ENCODE data around the gene RERE.

The RERE gene

GRCh38 chr1:8524627-8525157, 292.7 kb downstream of the RERE start:
- Mint-ChIP-seq H3K4me1 (ENCODE audit: low read depth in 2 of 2) (peaks cover 17 to 26% of the 10 kb centered on the region in 2 donors), H3K4me3 (no peak overlapping the region), H3K9me3 (no peaks in the 10 kb centered on the region), H3K27me3 (no peaks in the 10 kb centered on the region), H3K27ac (no peak overlapping the region), H3K36me3 (ENCODE audit: insufficient read depth) (peaks cover 2% of the 10 kb centered on the region)
- ATAC-seq (replicated peaks) (no peak), DNase-seq (no peak)

DNA sequence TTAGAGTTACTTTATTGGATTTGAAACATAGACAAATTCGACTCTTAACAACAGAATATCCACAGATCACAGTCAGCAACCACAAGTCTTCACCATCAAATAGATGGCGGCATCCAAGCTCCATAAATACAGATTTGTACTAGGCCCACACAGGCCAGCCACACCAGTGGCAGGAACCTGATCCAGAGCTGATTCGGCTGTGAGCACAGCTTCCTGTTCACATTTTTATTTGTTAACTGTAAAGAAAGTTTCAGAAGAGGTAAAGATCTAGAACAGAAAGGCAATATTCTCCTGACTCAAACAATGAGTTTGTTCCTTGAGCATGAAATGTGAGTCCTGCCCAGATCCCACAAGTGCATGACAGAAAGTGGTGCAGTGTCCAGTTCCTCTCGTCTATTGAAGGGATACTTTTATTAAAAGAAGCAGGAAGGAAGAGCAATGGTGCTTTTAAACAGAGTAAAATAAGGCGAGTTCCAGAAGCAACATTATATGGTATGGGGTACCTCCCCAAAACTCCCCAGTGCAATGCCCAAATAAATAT, 293.7 kb downstream of the RERE start:
- H3K4me3 Mint-ChIP-seq, result no peak overlapping the region

DNA sequence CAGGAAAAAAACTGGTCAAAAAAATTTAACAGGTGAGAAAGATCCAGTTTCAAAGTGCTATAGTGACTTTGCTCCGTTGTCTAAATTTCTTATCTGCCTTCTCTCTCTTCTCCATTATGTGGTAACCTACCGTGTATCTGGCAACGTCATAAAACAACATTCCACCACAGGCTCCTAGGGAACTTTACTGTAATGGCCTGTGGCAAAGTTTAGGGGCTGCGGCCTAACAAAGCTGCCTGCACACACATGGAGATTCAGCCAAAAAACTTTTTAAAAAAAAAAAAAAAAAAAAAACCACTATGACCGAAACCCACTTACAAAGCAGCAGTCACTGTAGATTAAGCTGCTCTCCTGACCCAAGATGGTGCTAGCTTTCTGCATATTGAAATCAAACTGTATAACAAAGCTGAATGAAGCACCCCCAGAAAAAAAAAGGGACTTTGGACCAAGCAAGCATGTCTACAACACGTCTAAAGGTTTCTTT, 296.9 kb downstream of the RERE start:
- Mint-ChIP-seq H3K4me3 (peak overlapping the region in 1 of 2 donors; percentile 58), H3K4me1 (ENCODE audit: low read depth in 2 of 2) (peaks cover 23 to 46% of the 10 kb centered on the region in 2 donors), H3K36me3 (ENCODE audit: insufficient read depth) (peaks cover 2% of the 10 kb centered on the region), H3K27ac (peak overlapping the region in 1 of 2 donors; percentile 74), H3K9me3 (no peaks in the 10 kb centered on the region), H3K27me3 (no peaks in the 10 kb centered on the region)
- ATAC-seq (replicated peaks), result peak; percentile 13
- no peak for DNase-seq

More for the DNA sequence above, 293.7 kb downstream of the RERE start:
- DNase-seq, result no peak
- Mint-ChIP-seq H3K27me3 (no peaks in the 10 kb centered on the region), H3K36me3 (ENCODE audit: insufficient read depth) (peaks cover 2% of the 10 kb centered on the region), H3K27ac (peak overlapping the region; percentile 85 to 93), H3K4me1 (ENCODE audit: low read depth in 2 of 2) (peaks cover 17 to 26% of the 10 kb centered on the region in 2 donors), H3K9me3 (no peaks in the 10 kb centered on the region)
- no peak for ATAC-seq (replicated peaks)

DNA sequence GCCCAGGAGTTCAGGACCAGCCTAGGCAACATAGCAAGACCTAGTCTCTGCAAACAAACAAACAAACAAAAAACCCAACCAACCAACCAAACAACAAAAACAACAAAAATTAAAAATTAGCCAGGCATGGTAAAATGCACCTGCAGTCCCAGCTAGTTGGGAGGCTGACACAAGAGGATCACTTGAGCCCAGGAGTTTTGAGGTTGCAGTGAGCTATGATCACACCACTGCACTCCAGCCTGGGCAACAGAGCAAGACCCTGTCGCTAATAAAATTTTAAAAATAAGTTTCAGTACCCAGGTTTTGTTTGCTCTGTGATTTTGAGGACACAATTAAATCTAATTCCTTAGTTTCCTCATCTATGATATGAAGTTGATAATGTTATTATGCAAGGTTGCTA, 298.3 kb downstream of the RERE start:
- Mint-ChIP-seq H3K4me1 (ENCODE audit: low read depth in 2 of 2) (peaks cover 17 to 45% of the 10 kb centered on the region in 2 donors), H3K9me3 (no peaks in the 10 kb centered on the region), H3K27me3 (no peaks in the 10 kb centered on the region), H3K36me3 (ENCODE audit: insufficient read depth) (peaks cover 5% of the 10 kb centered on the region), H3K4me3 (no peak overlapping the region), H3K27ac (no peak overlapping the region)
- DNase-seq, result no peak
- ATAC-seq (replicated peaks), result no peak

GRCh38 chr1:8518490-8518801, 299.0 kb downstream of the RERE start:
- Mint-ChIP-seq H3K27ac (no peak overlapping the region), H3K9me3 (no peaks in the 10 kb centered on the region), H3K4me3 (no peak overlapping the region), H3K4me1 (ENCODE audit: low read depth in 2 of 2) (peaks cover 11 to 38% of the 10 kb centered on the region in 2 donors), H3K27me3 (no peaks in the 10 kb centered on the region), H3K36me3 (ENCODE audit: insufficient read depth) (peaks cover 5% of the 10 kb centered on the region)
- DNase-seq, result no peak
- no peak for ATAC-seq (replicated peaks)

DNA sequence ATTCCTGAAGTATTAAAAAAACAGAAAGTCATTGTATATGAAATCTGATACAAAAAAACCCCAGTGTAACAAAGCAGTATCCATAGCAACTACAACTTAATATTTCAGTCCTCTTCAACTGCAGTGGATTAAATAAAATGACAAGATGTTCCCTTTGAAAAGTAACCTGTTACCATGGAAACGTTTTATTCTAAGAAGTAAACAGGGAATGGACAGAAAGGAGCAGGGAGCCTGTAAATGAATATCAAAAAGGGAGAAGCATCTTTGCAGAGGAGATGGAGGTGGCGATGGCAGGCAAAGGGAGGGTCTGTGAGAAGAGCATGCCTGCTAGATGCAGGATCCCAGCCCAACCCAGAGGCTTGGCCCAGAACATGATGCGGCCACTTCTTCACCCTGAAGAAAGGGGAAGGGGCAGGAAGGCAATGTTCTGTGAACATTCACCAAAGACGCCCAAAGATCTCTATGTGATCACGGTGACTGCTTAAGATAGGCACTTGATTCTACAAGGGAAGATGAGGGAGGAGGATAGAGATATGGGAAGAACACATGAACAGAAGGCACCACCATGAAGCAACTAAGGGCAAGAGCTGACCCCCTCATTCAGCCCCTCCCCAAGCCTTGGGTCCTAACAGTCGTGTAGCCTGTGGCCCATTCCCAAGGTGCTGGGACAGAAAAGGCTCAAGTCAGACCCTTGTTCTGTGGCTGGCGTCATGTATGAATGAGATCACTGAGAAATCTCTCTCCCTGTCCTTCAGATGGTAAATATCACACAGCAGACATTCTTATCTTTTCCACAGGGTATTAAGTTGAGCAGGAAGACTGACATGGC, 299.6 kb downstream of the RERE start:
- peak overlapping the region in 1 of 2 donors; percentile 47 for H3K27ac Mint-ChIP-seq
- peaks cover 9 to 35% of the 10 kb centered on the region in 2 donors for H3K4me1 Mint-ChIP-seq (ENCODE audit: low read depth in 2 of 2)
- peaks cover 5% of the 10 kb centered on the region for H3K36me3 Mint-ChIP-seq (ENCODE audit: insufficient read depth)
- DNase-seq (no peak), ATAC-seq (replicated peaks) (no peak)
- H3K9me3 Mint-ChIP-seq, result no peaks in the 10 kb centered on the region
- no peaks in the 10 kb centered on the region for H3K27me3 Mint-ChIP-seq
- H3K4me3 Mint-ChIP-seq, result no peak overlapping the region

- Mint-ChIP-seq H3K9me3 (no peaks in the 10 kb centered on the region), H3K27ac (peak overlapping the region in 1 of 2 donors; percentile 75), H3K36me3 (ENCODE audit: insufficient read depth) (peaks cover 5% of the 10 kb centered on the region), H3K4me1 (ENCODE audit: low read depth in 2 of 2) (peaks cover 11 to 35% of the 10 kb centered on the region in 2 donors), H3K27me3 (no peaks in the 10 kb centered on the region), H3K4me3 (peak overlapping the region in 1 of 2 donors; percentile 15)
- ATAC-seq (replicated peaks) (no peak), DNase-seq (no peak)
Observed at GRCh38 chr1:8516793-8517556, 300.5 kb downstream of the RERE start.

DNA sequence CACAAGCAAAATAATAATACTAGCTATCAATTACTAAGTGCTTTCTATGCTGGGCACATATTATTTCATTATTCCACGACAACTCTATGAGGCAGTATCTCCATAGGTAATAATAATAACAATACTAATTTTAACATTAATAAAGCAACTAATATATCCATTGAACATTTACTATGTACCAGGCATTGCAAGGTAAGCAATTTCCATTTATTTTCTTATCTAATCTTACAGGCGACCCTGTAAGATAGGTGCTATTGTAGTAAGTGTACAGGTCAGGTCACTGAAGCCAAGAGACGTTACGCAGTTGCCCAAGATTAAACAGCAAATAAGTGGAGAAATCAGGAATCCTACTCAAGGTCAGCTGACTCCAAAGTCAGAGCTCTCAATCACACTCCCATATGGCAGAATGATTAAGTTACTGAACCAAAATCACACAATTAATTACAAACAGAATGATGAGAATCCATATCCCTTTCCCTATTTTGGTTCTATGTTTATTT, 301.1 kb downstream of the RERE start:
- Mint-ChIP-seq H3K4me1 (ENCODE audit: low read depth in 2 of 2) (peaks cover 13 to 35% of the 10 kb centered on the region in 2 donors), H3K36me3 (ENCODE audit: insufficient read depth) (peaks cover 5% of the 10 kb centered on the region), H3K9me3 (no peaks in the 10 kb centered on the region), H3K4me3 (peak overlapping the region in 1 of 2 donors; percentile 15), H3K27me3 (no peaks in the 10 kb centered on the region), H3K27ac (peak overlapping the region in 1 of 2 donors; percentile 75)
- DNase-seq (no peak), ATAC-seq (replicated peaks) (no peak)

DNA sequence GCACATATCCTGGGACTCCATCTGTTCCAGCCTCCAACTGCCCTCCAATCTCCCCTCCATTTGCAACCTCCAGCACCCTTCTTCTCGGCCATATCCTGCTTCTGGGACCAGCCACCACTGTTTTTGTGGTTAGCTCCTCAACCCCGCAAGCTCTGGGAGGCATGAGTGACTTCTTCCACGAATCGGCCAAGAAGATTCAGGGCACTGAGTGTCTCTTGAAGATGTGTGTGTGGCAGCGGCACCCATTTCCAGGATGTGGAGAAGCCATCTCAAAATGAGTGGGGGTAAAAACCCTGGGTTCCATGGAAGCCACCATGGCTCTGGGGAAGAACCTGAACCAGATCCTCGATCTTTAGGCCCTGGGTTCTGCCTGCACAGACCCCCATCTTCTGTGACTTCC, 304.9 kb downstream of the RERE start:
- peaks cover 7% of the 10 kb centered on the region for H3K36me3 Mint-ChIP-seq (ENCODE audit: insufficient read depth)
- peak overlapping the region; percentile 20 to 41 for H3K4me3 Mint-ChIP-seq
- no peaks in the 10 kb centered on the region for H3K27me3 Mint-ChIP-seq
- H3K4me1 Mint-ChIP-seq (ENCODE audit: low read depth in 2 of 2), result peaks cover 9 to 22% of the 10 kb centered on the region in 2 donors
- DNase-seq (no peak), ATAC-seq (replicated peaks) (no peak)
- no peaks in the 10 kb centered on the region for H3K9me3 Mint-ChIP-seq
- peak overlapping the region; percentile 55 to 75 for H3K27ac Mint-ChIP-seq

- peak; percentile 22 for ATAC-seq (replicated peaks)
Observed at GRCh38 chr1:8510041-8510823, 307.2 kb downstream of the RERE start.

DNA sequence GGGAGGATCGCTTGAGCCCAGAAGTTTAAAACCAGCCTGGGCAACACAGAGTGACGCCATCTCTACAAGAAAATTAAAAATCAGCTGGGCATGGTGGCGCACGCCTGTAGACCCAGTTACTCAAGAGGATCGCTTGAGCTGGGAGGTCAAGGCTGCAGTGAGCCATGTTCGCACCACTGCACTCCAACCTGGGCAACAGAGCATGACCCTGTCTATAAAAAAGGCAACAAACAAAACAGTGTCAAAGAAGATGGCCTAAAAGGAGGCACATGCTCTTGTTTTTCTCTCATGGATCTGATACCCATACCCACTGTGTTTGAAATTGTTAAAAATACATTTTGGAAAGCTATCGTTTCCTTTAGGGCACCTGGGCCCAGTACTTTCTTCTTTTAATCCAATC, 307.9 kb downstream of the RERE start:
- DNase-seq (no peak), ATAC-seq (replicated peaks) (no peak)
- Mint-ChIP-seq H3K36me3 (ENCODE audit: insufficient read depth) (peaks cover 10% of the 10 kb centered on the region), H3K4me1 (ENCODE audit: low read depth in 2 of 2) (peaks cover 9 to 12% of the 10 kb centered on the region in 2 donors), H3K27me3 (no peaks in the 10 kb centered on the region), H3K27ac (peak overlapping the region in 1 of 2 donors; percentile 21), H3K4me3 (peak overlapping the region in 1 of 2 donors; percentile 20), H3K9me3 (no peaks in the 10 kb centered on the region)

More at GRCh38 chr1:8510041-8510823, 307.2 kb downstream of the RERE start:
- Mint-ChIP-seq H3K4me3 (peak overlapping the region; percentile 12 to 20), H3K27me3 (no peaks in the 10 kb centered on the region), H3K4me1 (ENCODE audit: low read depth in 2 of 2) (peaks cover 9 to 12% of the 10 kb centered on the region in 2 donors), H3K36me3 (ENCODE audit: insufficient read depth) (peaks cover 12% of the 10 kb centered on the region), H3K27ac (peak overlapping the region in 1 of 2 donors; percentile 75), H3K9me3 (no peaks in the 10 kb centered on the region)
- DNase-seq, result no peak

- Mint-ChIP-seq H3K36me3 (ENCODE audit: insufficient read depth) (peaks cover 10% of the 10 kb centered on the region), H3K27ac (no peak overlapping the region), H3K4me3 (no peak overlapping the region), H3K9me3 (no peaks in the 10 kb centered on the region), H3K27me3 (no peaks in the 10 kb centered on the region), H3K4me1 (ENCODE audit: low read depth in 2 of 2) (peaks cover 8% of the 10 kb centered on the region in 2 donors)
- DNase-seq, result no peak
- no peak for ATAC-seq (replicated peaks)
Observed at GRCh38 chr1:8506995-8507615, 310.3 kb downstream of the RERE start.

Measured in effector memory CD8-positive, alpha-beta T cell (primary cell).